Panc1 (cell line): ENCODE measurements around the gene ZBTB46. TPM values are rescaled to one million over a fixed set of nuclear protein-coding genes. Genes with fewer than 3 reads are reported as not detected.
"Not testable (repeated sequence)": the region's sequence is repeated elsewhere in the genome, so short reads cannot be mapped to it uniquely, and the experiment has no call there.

ENCODE experiments used
- ATAC-seq: fragments of 200-7000 bp; cut with Tn5 transposase; 2 replicates; pipeline ENCODE4 v1.9.1; 2020; ENCODE audit warnings: mild to moderate bottlenecking, moderate library complexity
- BruUV-seq: library from RNA; stranded (reverse); fragments of 400-500 nt; replicated peaks from 2 replicates; lab custom pipeline; 2021; lab: Mats Ljungman, UMichigan
- CTCF ChIA-PET: fragments of 300-600 bp; sonication (Branson Sonifier 250); formaldehyde crosslinking; loops from one replicate; lab custom pipeline; 2022; ENCODE audit warnings: antibody characterized with exemption; lab: Charles Lee
- POLR2A ChIA-PET: fragments of 300-600 bp; sonication (Branson Sonifier 250); formaldehyde crosslinking; loops from one replicate; lab custom pipeline; 2022; ENCODE audit warnings: antibody characterized with exemption; lab: Charles Lee
- DNase-seq: peaks from one replicate; pipeline ENCODE4 v3.0.0-alpha.2; 2010; ENCODE audit warnings: low read depth, low spot score
- H3K27ac ChIP-seq: 2 replicates; pipeline ENCODE4 v1.5.1; 2011; ENCODE audit warnings: mild to moderate bottlenecking, low read length, inconsistent platforms
- H3K27me3 ChIP-seq: fragments of 200-500 bp; sonication (Bioruptor generic); 2 replicates; pipeline ENCODE4 v1.6.0; 2014; ENCODE audit warnings: low read length, inconsistent platforms; ENCODE audit not compliant: control insufficient read depth, insufficient read depth
- H3K36me3 ChIP-seq: fragments of 200-500 bp; sonication (Bioruptor generic); 2 replicates; pipeline ENCODE4 v1.5.1; 2014; ENCODE audit warnings: inconsistent platforms, mild to moderate bottlenecking, low read length, moderate library complexity; ENCODE audit not compliant: control insufficient read depth, insufficient read depth
- H3K4me1 ChIP-seq: 2 replicates; pipeline ENCODE4 v1.5.1; 2011; ENCODE audit warnings: inconsistent platforms, mild to moderate bottlenecking, low read length, moderate library complexity; ENCODE audit not compliant: control insufficient read depth, insufficient read depth
- H3K4me3 ChIP-seq, 2 experiments: 2 replicates each; pipeline ENCODE4 v1.5.1; 2011 to 2012; ENCODE audit warnings: low read depth in 2 of 2, low read length in 2 of 2, mild to moderate bottlenecking in 2 of 2, inconsistent platforms in 1 of 2, moderate library complexity in 1 of 2
- H3K9me3 ChIP-seq: fragments of 200-500 bp; sonication (Bioruptor generic); 2 replicates; pipeline ENCODE4 v1.5.1; 2014; ENCODE audit warnings: low read depth, mild to moderate bottlenecking, inconsistent platforms, low read length, moderate library complexity; ENCODE audit not compliant: control insufficient read depth, insufficient read depth
- CTCF ChIP-seq: fragments of 450-650 bp; IDR thresholded peaks from 2 replicates; pipeline ENCODE4 v1.5.1; 2017; ENCODE audit warnings: mild to moderate bottlenecking
- POLR2AphosphoS5 ChIP-seq: IDR thresholded peaks from 2 replicates; pipeline ENCODE4 v1.6.1; 2012; ENCODE audit warnings: mild to moderate bottlenecking, low read depth, low read length, moderate library complexity
- SIN3A ChIP-seq: IDR thresholded peaks from 2 replicates; pipeline ENCODE4 v1.6.1; 2012; ENCODE audit warnings: low read depth, mild to moderate bottlenecking, low read length, moderate library complexity, borderline replicate concordance; ENCODE audit not compliant: insufficient read depth
- TCF7L2 ChIP-seq: IDR thresholded peaks from 2 replicates; pipeline ENCODE4 v1.6.1; 2011; ENCODE audit warnings: mild to moderate bottlenecking, low read depth, low read length, inconsistent platforms
- in situ Hi-C: cut with HindIII; loops from 2 replicates; pipeline ENCODE4 v1.10.0; 2016; ENCODE audit warnings: low sequenced_read_pairs, low pct_unique_long_range_greater_than_20kb
- intact Hi-C: fragments of 100-400 bp; cut with micrococcal nuclease; formaldehyde crosslinking; loops from one replicate; pipeline ENCODE4 v1.10.0; 2022; ENCODE audit not compliant: unreplicated experiment
- total RNA-seq: library from RNA; stranded (reverse); gene quantifications from one replicate; pipeline ENCODE4 v1.2.1, GENCODE V29; 2021; ENCODE audit not compliant: unreplicated experiment
- TF ChIP-seq, protein P1 (sequence below), 2 experiments: IDR thresholded peaks; 2 replicates each; pipeline ENCODE4 v1.6.1; 2011 to 2012; ENCODE audit warnings: low read depth in 2 of 2, control low read depth in 1 of 2, low read length in 1 of 2, mild to moderate bottlenecking in 1 of 2, moderate library complexity in 1 of 2; ENCODE audit not compliant: insufficient read depth in 1 of 2

Gene ZBTB46
- total RNA-seq, 1 experiment from 2014 or later: 15.2 TPM

GRCh38 chr20:63731410-63731809 is 99.7 kb downstream of the ZBTB46 start:
- no TSS peak for BruUV-seq
- 0 out of 2 replicates have a peak, but pooled peaks cover 2% of the 10 kb centered on the region for H3K36me3 ChIP-seq
- ChIA-PET POLR2A (no interaction called here), CTCF (no interaction called here)
- in situ Hi-C loops: no loop called here
- intact Hi-C loops: no loop called here
- H3K27ac ChIP-seq: no peak overlapping the region
- ATAC-seq: no peak
- TF ChIP-seq, protein P1, sequence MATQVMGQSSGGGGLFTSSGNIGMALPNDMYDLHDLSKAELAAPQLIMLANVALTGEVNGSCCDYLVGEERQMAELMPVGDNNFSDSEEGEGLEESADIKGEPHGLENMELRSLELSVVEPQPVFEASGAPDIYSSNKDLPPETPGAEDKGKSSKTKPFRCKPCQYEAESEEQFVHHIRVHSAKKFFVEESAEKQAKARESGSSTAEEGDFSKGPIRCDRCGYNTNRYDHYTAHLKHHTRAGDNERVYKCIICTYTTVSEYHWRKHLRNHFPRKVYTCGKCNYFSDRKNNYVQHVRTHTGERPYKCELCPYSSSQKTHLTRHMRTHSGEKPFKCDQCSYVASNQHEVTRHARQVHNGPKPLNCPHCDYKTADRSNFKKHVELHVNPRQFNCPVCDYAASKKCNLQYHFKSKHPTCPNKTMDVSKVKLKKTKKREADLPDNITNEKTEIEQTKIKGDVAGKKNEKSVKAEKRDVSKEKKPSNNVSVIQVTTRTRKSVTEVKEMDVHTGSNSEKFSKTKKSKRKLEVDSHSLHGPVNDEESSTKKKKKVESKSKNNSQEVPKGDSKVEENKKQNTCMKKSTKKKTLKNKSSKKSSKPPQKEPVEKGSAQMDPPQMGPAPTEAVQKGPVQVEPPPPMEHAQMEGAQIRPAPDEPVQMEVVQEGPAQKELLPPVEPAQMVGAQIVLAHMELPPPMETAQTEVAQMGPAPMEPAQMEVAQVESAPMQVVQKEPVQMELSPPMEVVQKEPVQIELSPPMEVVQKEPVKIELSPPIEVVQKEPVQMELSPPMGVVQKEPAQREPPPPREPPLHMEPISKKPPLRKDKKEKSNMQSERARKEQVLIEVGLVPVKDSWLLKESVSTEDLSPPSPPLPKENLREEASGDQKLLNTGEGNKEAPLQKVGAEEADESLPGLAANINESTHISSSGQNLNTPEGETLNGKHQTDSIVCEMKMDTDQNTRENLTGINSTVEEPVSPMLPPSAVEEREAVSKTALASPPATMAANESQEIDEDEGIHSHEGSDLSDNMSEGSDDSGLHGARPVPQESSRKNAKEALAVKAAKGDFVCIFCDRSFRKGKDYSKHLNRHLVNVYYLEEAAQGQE (IDR thresholded peaks at IDR 0.05; ENCODE audit: insufficient read depth in 1 of 2, low read depth in 2 of 2, low read length in 1 of 2): no peak
- TF ChIP-seq CTCF: no peak
- no peak for TF ChIP-seq POLR2AphosphoS5
- no peak for TF ChIP-seq TCF7L2
- no peak for TF ChIP-seq SIN3A
- DNase-seq: no peak
- no peak overlapping the region for H3K4me3 ChIP-seq
- H3K4me1 ChIP-seq: peaks cover 13% of the 10 kb centered on the region
- H3K9me3 ChIP-seq: no peaks in the 10 kb centered on the region
- H3K27me3 ChIP-seq: no peaks in the 10 kb centered on the region

DNA sequence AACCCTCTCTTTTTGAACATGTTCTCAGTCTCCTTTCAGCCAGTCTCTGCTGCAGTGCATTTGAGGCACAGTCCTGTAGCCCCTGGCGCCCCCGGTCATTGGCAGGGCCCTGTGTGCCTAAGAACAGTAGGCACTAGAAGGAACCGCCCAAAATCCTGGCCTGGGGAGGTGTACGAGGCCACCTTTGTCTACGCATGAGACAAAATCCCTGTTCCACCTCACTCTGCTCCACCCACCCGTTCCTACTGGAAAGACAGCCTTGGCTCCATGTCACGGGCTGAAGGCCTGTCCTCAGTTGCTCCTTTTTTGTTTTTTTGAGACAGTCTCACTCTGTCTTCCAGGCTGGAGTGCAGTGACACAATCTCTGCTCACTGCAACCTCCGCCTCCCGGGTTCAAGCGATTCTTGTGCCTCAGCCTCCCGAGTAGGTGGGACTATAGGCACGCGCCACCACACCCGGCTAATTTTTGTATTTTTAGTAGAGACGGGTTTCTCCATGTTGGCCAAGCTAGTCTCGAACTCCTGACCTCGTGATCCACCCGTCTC is 100.8 kb downstream of the ZBTB46 start:
- H3K36me3 ChIP-seq, DNase-seq, H3K27ac ChIP-seq, H3K27me3 ChIP-seq, H3K9me3 ChIP-seq, POLR2A ChIA-PET, in situ Hi-C loops, intact Hi-C loops, ATAC-seq, H3K4me3 ChIP-seq, BruUV-seq, H3K4me1 ChIP-seq, CTCF ChIA-PET: not testable (repeated sequence)

GRCh38 chr20:63722967-63723622 is 108.0 kb downstream of the ZBTB46 start:
- BruUV-seq, H3K36me3 ChIP-seq, H3K27me3 ChIP-seq, DNase-seq, ATAC-seq, POLR2A ChIA-PET, intact Hi-C loops, H3K4me1 ChIP-seq, in situ Hi-C loops, H3K4me3 ChIP-seq, H3K27ac ChIP-seq: not testable (repeated sequence)
- H3K9me3 ChIP-seq: peaks cover 11% of the 10 kb centered on the region; the same call in 1 of the 2 replicates
- CTCF ChIA-PET: interaction anchor here (0.6 to 0.7 kb wide), 3 partner anchors 29 to 83 kb away, joined by 4 to 9 read pairs (median 7); no protein-coding TSS in a partner anchor
